Left lung (tissue), 10 donors: ENCODE results near the gene RPS6KA6. TPM values are rescaled to one million over a fixed set of nuclear protein-coding genes. Genes with fewer than 3 reads are reported as not detected.

ENCODE experiments used
- ATAC-seq: fragments of 200-7000 bp; cut with Tn5 transposase; one replicate; pipeline ENCODE4 v1.9.1; 2020; ENCODE audit warnings: moderate library complexity
- DNase-seq, 4 donors: peaks; one replicate each; pipeline ENCODE4 v3.0.0-alpha.2; 2013 to 2020
- H3K27ac ChIP-seq, 2 donors: fragments of 200-600 bp; sonication (generic) in 1 of 2; one replicate each; pipeline versions ENCODE4 v1.5.0 to v1.8.0; 2020 to 2021
- H3K27me3 ChIP-seq, 2 donors: fragments of 200-600 bp; sonication (generic) in 1 of 2; one replicate each; pipeline versions ENCODE4 v1.5.0 to v1.8.0; 2020 to 2021
- H3K36me3 ChIP-seq, 2 donors: fragments of 200-600 bp; sonication (generic) in 1 of 2; one replicate each; pipeline versions ENCODE4 v1.5.0 to v1.8.0; 2020 to 2021
- H3K4me1 ChIP-seq, 2 donors: fragments of 200-600 bp; one replicate each; pipeline ENCODE4 v1.8.0; 2021
- H3K4me3 ChIP-seq, 2 donors: fragments of 200-600 bp; sonication (generic) in 1 of 2; one replicate each; pipeline versions ENCODE4 v1.5.0 to v1.8.0; 2020 to 2021; ENCODE audit warnings: mild to moderate bottlenecking in 1 of 2
- H3K9me3 ChIP-seq, 2 donors: fragments of 200-600 bp; sonication (generic) in 1 of 2; one replicate each; pipeline versions ENCODE4 v1.5.0 to v1.8.0; 2020 to 2021
- intact Hi-C, 2 donors: fragments of 100-400 bp; cut with DNase I; formaldehyde crosslinking; loops; one replicate each; pipeline versions ENCODE4 v1.11.2 to v1.14.2; 2022
- polyA plus RNA-seq, 6 donors: library from polyadenylated mRNA; unstranded; fragments of 120-200 nt; gene quantifications; one replicate each; pipeline ENCODE4 v1.2.1, GENCODE V29; 2013; ENCODE audit not compliant: insufficient read length in 6 of 6
- total RNA-seq, 2 donors: library from RNA; stranded (reverse); fragmentation: NEBNext Ultra II Directional; extraction: Animal tissue kit (Norgen Biotek cat#: 25700); gene quantifications; one replicate each; pipeline ENCODE4 v1.2.1, GENCODE V29; 2021
- TF ChIP-seq, protein P1 (sequence below), 2 donors: fragments of 200-600 bp; sonication (generic) in 1 of 2; IDR thresholded peaks; one replicate each; pipeline versions ENCODE4 v1.5.0 to v1.8.0; 2021; ENCODE audit warnings: antibody characterized with exemption in 2 of 2
- donor health status: DM: no; HTN: yes; CAD: no.
- donor health status: DM: no; HTN: no; CAD: no.

Gene RPS6KA6
- total and polyA plus RNA-seq, 8 donors = 1.9 to 12.0 (median 9.2) TPM

DNA sequence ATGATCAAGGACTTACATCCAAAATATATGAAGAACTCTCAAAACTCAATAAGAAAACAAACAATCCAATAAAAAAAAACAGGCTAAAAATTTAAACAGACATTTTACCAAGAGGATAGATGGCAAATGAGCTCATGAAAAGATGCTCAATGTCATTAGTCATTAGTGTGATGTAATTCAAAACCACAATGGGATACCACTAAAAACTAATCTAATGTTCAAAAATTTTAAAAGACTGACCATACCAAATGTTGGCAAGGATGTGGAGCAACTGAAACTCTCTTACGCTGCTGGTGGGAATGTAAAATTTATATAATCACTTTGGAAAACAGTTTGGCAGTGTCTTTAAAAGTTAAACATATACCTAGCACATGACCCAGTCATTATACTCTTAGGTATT lies 43.7 kb downstream of the RPS6KA6 start:
- TF ChIP-seq, protein P1, sequence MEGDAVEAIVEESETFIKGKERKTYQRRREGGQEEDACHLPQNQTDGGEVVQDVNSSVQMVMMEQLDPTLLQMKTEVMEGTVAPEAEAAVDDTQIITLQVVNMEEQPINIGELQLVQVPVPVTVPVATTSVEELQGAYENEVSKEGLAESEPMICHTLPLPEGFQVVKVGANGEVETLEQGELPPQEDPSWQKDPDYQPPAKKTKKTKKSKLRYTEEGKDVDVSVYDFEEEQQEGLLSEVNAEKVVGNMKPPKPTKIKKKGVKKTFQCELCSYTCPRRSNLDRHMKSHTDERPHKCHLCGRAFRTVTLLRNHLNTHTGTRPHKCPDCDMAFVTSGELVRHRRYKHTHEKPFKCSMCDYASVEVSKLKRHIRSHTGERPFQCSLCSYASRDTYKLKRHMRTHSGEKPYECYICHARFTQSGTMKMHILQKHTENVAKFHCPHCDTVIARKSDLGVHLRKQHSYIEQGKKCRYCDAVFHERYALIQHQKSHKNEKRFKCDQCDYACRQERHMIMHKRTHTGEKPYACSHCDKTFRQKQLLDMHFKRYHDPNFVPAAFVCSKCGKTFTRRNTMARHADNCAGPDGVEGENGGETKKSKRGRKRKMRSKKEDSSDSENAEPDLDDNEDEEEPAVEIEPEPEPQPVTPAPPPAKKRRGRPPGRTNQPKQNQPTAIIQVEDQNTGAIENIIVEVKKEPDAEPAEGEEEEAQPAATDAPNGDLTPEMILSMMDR (IDR thresholded peaks at IDR 0.05) = no peak
- H3K27me3 ChIP-seq = no peaks in the 10 kb centered on the region
- no peak for DNase-seq
- intact Hi-C loops = no loop called here
- no peak overlapping the region for H3K27ac ChIP-seq
- no peak overlapping the region for H3K4me3 ChIP-seq
- no peaks in the 10 kb centered on the region for H3K9me3 ChIP-seq
- H3K36me3 ChIP-seq = no peaks in the 10 kb centered on the region
- no peaks in the 10 kb centered on the region for H3K4me1 ChIP-seq
- no peak for ATAC-seq

GRCh38 chrX:84133023-84133422 lies 55.0 kb downstream of the RPS6KA6 start:
- Histone ChIP-seq H3K27me3 (no peaks in the 10 kb centered on the region), H3K4me1 (no peaks in the 10 kb centered on the region), H3K4me3 (no peak overlapping the region), H3K9me3 (no peaks in the 10 kb centered on the region), H3K36me3 (no peaks in the 10 kb centered on the region), H3K27ac (no peak overlapping the region)
- no peak for ATAC-seq
- DNase-seq = no peak
- TF ChIP-seq, protein P1 (IDR thresholded peaks at IDR 0.05) = no peak
- intact Hi-C loops = no loop called here

- Histone ChIP-seq H3K9me3 (no peaks in the 10 kb centered on the region), H3K4me1 (no peaks in the 10 kb centered on the region), H3K4me3 (no peak overlapping the region), H3K27ac (no peak overlapping the region), H3K27me3 (no peaks in the 10 kb centered on the region), H3K36me3 (no peaks in the 10 kb centered on the region)
- TF ChIP-seq, protein P1 (IDR thresholded peaks at IDR 0.05) = no peak
- intact Hi-C loops = no loop called here
- ATAC-seq = no peak
- DNase-seq = no peak
Measured at GRCh38 chrX:84123585-84123984, 64.4 kb downstream of the RPS6KA6 start.

- Histone ChIP-seq H3K27ac (no peak overlapping the region), H3K4me3 (no peak overlapping the region), H3K4me1 (no peaks in the 10 kb centered on the region), H3K27me3 (no peaks in the 10 kb centered on the region), H3K9me3 (no peaks in the 10 kb centered on the region), H3K36me3 (no peaks in the 10 kb centered on the region)
- intact Hi-C loops = no loop called here
- DNase-seq (no peak), ATAC-seq (no peak)
- TF ChIP-seq, protein P1 (IDR thresholded peaks at IDR 0.05) = no peak
Measured at GRCh38 chrX:84118769-84119168, 69.2 kb downstream of the RPS6KA6 start.

DNA sequence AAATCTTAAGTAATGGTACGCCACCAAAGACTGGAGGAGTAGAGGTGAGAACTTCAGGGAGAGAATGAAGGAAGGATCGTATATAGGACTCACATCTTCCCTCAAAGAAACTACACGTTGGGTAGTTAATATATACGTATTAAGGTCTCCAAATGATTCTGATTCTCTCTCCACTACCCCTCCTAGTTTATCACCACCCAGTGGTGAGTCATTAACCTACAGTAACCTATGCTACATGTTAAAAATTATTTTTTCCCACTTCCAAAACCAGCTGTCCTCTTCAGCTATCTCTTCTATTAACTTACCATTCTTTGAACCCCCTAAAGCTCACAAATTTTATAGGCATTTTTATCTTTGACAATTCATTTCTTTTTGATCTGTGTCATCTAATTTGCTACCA lies 69.7 kb downstream of the RPS6KA6 start:
- no peak for ATAC-seq
- peaks cover 0 to 2% of the 10 kb centered on the region in 2 donors for H3K9me3 ChIP-seq

More for the DNA sequence above, 69.7 kb downstream of the RPS6KA6 start:
- Histone ChIP-seq H3K4me3 (no peak overlapping the region), H3K4me1 (no peaks in the 10 kb centered on the region), H3K36me3 (no peaks in the 10 kb centered on the region), H3K27ac (no peak overlapping the region), H3K27me3 (no peaks in the 10 kb centered on the region)
- TF ChIP-seq, protein P1 (IDR thresholded peaks at IDR 0.05) = no peak
- DNase-seq = no peak
- intact Hi-C loops = no loop called here
